T-helper 1 cell treated with Interleukin-12 subunit alpha and Interleukin-12 subunit beta and Interleukin-4 antibody, amounts not matched to agents 30 ng/mL and 1 ng/mL, for 36 hours (primary cell): Measurements from ENCODE around the gene RAB32. TPM values are rescaled to one million over a fixed set of nuclear protein-coding genes. Genes with fewer than 3 reads are reported as not detected.

Source experiments
- intact Hi-C: fragments of 100-400 bp; cut with micrococcal nuclease; formaldehyde crosslinking; loops from one replicate; pipeline ENCODE4 v1.15.1; 2024
- total RNA-seq: library from RNA; stranded (reverse); gene quantifications from 2 replicates; pipeline ENCODE4 v1.2.3, GENCODE V29; 2022

Gene RAB32
- total RNA-seq, 1 donor from 2014 or later: 1.4 TPM

- intact Hi-C loops: no loop called here
These were observed 38.3 kb downstream of the RAB32 start for GRCh38 chr6:146581968-146582367.

- intact Hi-C loops: no loop called here
These were observed 39.2 kb downstream of the RAB32 start for GRCh38 chr6:146582857-146583256.

- intact Hi-C loops: no loop called here
These were observed 40.3 kb downstream of the RAB32 start for GRCh38 chr6:146583966-146584365.

GRCh38 chr6:146587459-146587858, 43.8 kb downstream of the RAB32 start:
- intact Hi-C loops: no loop called here

- intact Hi-C loops: no loop called here
These were observed 46.9 kb downstream of the RAB32 start for GRCh38 chr6:146590492-146590891.

- intact Hi-C loops: no loop called here
These were observed 48.8 kb downstream of the RAB32 start for GRCh38 chr6:146592451-146592850.

GRCh38 chr6:146593986-146594385, 50.4 kb downstream of the RAB32 start:
- intact Hi-C loops: no loop called here

GRCh38 chr6:146594495-146594894, 50.9 kb downstream of the RAB32 start:
- intact Hi-C loops: no loop called here

- intact Hi-C loops: no loop called here
These were observed 52.5 kb downstream of the RAB32 start for GRCh38 chr6:146595972-146596731.

GRCh38 chr6:146598772-146599405, 55.3 kb downstream of the RAB32 start, which contains the start of gene ADGB:
Gene ADGB (plus strand): TSS chr6:146598972. CDS start chr6:146599041, 69 bp downstream.
- intact Hi-C loops: no loop called here

GRCh38 chr6:146601352-146601751, 57.7 kb downstream of the RAB32 start:
- intact Hi-C loops: no loop called here

GRCh38 chr6:146602526-146602925, 58.9 kb downstream of the RAB32 start:
- intact Hi-C loops: no loop called here

Other genes with a start within 250 kb of the RAB32 start
- not detected in 2 replicates for gene ADGB, start 55.1 kb downstream of the RAB32 start, total RNA-seq